HG03097 (cell line): ENCODE measurements around the gene SULT2B1.
"Not testable (repeated sequence)": the region's sequence is repeated elsewhere in the genome, so short reads cannot be mapped to it uniquely, and the experiment has no call there.

Source experiments
- ATAC-seq: cut with Tn5 transposase; IDR thresholded peaks from one replicate; pipeline ENCODE4 v1.9.1; 2021; ENCODE audit not compliant: unreplicated experiment, low FRiP score

SULT2B1 gene

DNA sequence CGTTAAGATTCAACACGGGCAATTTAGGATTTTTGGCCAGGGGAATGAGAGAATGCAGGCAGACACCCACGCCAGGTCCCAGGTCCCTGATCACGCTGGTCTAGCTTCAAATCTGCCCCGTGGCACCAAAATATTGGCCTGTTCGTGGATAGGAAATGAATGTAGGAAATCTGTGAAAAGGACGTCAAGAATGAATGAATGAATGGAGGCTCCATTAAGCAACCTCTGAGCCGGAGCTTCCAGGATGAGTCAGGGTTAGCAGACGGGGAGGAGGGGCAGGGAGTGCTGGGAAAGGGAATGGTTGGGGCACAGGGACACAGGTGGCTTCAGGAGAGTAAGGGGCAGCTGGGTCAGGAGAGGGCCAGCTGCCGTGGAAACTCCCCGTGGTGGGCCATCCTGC, 4.2 kb downstream of the SULT2B1 start:
- no peak for ATAC-seq

DNA sequence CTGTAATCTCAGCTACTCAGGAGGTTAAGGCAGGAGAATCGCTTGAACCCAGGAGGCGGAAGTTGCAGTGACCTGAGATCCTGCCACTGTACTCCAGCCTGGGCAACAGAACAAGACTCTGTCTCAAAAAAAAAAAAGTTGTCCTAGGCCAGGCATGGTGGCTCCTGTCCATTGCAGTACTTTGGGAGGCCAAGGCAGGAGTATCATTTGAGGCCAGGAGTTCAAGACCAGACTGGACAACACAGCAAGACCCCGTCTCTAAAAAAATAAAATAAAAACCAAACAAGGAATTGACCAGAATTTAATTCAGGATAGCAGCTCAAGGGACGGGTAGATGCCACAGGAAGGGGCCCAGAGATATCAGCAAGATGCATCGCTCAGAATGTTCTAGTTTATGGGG, 4.9 kb downstream of the SULT2B1 start:
- no peak for ATAC-seq

DNA sequence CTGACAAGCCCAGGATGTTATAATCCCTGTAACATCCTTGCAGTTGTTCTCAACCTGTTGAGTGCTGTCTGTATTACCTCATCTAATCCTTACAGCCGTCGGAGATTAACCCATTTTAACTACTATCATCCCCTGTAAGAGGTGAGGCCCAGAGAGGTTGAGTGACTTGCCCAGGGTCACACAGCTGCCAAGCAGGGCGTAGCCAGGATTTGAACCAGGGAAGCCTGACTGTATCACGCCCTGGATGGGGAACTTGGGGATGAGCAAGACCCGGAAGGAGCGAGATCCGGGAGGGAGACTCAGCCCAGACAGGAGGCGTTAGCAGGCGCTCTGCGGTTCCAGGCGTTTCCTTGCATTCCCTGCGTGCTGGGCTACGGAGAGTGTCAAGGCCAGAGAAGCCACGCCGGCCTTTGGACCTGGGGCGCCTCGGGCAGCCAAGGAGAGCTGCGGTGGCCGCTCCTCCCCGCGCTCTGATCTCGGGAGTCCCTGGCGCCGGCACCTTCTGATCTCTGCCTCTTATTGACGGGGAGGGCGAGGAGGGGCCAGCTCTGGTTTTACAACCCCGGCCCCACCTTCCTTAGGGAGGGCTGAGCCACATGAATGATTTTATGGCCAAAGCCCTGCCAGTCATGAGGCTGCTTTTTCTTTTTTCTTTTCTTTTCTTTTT, 6.2 kb downstream of the SULT2B1 start:
- ATAC-seq = no peak

DNA sequence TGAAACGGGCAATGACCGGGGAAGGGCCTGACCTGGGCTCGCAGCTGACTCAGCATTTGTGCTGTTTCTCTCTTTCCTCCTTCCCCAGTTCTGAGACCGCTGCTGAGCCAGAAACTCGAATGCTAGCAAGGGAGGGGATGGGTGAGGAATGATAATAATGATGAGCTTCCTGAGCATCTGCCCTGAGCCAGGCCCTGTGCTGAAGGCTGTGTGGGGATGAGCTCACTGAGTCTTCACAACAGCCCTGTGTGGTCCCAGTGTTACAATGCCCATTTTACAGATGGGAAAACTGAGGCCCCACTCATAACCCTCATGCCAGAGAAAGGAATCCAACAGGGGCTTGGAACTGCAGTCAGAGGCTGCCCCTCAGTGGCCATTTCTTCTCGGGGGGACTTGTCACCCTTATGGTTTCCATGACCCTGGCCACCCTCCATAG, 8.1 kb downstream of the SULT2B1 start:
- no peak for ATAC-seq

DNA sequence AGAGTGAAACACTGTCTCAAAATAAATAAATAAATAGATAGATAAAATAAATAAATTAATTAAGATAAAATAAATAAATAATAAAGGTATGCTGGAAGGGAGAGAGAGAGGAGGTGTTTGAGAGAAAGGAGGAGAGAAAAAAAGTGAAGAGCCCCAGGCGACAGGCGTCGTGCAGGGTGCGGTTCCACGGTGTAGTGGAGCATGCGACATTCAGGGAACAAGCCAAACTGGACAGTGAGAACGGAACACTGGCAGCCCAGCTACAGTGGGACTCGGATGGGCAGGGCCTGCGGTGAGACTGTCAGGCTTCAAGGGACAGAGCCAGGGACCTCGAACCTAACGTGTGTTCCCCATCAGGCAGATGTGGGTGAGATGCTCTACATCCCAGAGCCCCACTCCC, 9.4 kb downstream of the SULT2B1 start:
- no peak for ATAC-seq

DNA sequence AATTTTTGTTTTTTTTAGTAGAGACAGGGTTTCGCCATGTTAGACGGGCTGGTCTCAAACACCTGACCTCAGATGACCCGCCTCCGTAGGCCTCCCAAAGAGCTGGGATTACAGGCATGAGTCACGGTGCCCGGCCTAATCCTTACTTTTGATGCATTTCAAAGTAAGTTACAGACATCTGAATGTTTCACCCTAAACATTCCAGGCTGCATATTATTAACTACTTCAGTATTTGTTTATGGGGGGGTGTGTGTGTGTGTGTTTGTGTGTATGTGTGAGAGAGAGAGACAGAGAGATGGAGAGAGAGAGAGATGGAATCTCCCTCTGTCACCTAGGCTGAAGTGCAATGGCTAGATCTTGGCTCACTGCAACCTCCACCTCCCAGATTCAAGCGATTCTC, 13.1 kb downstream of the SULT2B1 start:
- ATAC-seq = no peak

DNA sequence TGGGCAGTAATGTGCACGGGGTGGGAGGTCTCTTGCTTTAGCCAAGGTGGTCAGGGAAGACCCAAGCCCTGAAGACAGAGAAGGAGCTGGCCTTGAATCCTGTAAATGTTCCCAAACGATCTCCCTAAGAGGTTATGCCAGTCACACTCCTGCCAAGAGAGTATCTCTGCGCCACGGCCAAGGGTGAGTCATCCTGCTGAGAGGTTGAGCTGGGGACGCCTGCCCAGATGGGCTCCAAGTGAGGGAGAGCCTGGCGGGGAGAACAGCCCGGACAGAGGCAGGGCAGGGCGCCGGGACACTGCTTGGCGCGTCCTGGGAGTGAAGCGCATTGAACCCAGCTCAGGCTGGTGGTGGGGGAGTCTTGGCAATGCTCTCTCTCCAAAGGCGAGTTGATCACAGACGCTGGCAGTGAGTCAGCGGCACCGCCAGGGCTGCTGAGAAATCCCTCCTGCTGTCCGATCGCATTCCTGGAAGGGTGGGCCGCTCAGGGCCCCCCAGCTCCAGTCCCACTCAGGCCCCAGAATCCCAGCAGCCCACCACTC, 16.4 kb downstream of the SULT2B1 start:
- ATAC-seq = no peak

DNA sequence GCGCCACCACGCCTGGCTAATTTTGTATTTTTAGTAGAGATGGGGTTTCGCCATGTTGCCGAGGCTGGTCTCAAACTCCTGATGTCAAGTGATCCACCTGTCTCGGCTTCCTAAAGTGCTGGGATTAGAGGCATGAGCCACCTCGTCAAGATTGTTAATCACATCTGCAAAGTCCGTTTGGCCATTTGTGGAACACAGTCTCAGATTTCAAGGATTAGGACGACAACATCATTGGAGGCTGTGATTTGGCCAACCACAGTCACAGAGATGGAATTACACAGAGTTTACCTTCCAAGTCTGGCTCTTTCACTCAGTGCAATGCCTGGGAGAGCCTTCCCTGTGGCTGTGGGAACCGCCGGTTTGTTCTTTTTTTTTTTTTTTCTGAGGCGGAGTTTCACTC, 17.8 kb downstream of the SULT2B1 start:
- ATAC-seq = no peak

DNA sequence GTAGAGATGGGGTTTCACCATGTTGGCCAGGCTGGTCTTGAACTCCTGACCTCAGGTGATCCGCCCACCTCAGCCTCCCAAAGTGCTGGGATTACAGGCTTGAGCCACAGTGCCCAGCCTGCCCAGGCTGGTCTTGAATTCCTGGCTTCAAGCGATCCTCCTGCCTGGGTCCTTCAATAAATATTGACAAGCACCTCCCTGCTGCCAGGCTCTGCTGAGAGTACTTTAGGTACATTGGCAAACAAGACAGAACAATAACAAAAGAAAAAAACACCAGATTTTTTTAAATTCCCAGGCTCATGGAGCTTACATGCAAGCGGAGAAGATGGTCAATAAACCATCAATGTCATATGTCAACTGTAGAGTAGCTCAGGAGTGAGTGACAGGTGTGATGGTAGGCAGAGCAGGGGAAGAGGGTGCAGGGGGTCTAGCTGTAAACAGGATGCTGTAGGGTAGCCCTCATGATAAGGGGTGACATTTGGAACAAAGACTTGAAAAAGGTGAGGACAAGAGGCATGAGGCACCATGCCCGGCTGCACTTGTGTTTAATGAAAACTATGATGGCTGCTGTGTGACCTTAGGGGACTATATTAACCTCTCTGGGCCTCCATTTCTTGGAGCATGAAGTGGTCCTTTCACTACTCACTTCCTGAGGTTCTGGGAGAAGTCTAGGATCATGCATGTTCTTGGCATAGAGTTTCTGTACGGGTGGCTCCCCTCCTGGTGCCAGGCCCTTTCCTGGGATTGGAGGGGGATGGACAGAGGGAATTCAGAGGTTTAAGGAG, 19.6 kb downstream of the SULT2B1 start:
- ATAC-seq = no peak

DNA sequence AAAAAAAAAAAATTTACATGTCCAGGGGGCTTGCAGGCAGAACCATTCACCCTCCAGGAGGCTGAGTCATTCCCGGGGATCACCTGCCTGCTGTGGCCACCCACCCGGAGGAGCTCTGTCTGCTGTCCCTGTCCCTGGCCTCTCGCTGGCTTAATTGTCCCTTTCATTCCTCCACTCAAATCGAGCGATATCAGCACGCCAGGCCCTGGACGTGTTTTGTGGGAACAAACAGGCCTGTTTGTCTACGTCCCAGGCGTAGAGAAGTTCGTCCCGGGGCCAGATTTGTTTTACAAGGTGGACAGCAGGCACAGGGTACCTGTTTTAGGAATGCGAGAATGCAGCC, 21.2 kb downstream of the SULT2B1 start:
- ATAC-seq = no peak

DNA sequence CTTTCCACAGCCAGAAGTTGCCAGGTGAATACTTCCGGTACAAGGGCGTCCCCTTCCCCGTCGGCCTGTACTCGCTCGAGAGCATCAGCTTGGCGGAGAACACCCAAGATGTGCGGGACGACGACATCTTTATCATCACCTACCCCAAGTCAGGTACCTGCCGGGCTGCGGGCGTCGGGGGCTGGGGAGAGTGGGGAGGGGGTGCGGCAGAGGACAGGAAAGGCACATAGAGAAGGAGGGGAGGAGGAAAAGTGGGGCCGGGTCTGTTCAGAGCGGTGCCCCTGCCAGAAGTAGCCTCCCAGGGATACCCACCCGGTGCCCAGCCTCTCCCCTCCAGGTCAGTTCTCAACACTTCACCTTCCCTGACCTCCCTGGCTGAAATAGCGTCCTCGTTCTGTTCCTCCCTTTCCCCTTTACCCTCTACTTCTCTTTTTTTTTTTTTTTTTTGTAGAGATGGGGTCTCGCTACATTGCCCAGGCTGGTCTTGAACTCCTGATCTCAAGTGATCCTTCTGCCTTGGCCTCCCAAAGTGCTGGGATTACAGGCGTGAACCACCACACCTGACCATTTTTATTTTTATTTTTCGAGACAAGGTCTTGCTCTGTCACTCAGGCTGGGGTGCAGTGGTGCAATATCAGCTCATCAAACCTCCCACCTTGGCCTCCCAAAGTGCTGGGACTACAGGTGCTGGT, 24.1 kb downstream of the SULT2B1 start:
- ATAC-seq = no peak

DNA sequence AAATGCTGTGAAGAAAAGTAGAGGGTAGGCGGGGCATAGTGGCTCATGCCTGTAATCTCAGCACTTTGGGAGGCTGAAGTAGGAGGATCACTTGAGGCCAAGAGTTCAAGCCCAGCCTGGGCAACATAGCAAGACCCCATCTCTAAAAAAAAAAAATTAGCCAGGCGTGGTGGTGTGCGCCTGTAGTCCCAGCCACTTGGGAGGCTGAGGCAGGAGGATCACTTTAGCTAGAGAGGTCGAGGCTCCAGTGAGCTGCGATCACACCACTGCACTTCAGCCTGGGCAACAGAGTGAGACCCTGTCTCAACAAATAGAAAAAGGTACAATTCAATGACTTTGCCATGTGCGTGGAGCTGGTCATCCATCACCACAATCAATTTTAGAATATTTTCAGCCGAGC, 25.9 kb downstream of the SULT2B1 start:
- not testable (repeated sequence) for ATAC-seq

DNA sequence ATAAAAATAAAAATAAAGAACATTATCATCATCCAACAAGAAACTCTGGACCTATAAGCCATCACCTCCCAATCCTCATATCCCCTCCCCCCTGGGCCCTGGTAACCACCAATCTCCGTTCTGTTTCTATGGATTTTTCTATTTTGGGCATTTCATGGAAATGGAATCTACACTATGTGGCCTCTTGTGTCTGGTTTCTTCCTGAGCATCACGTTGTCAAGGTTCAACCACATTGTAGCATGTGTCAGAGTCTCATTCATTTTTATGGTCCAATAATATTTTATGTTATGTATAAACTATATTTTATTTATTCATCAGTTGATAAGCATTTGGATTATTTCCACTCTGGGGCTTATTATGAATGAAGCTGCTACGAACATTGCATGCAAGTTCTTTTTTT, 26.9 kb downstream of the SULT2B1 start:
- ATAC-seq = no peak

DNA sequence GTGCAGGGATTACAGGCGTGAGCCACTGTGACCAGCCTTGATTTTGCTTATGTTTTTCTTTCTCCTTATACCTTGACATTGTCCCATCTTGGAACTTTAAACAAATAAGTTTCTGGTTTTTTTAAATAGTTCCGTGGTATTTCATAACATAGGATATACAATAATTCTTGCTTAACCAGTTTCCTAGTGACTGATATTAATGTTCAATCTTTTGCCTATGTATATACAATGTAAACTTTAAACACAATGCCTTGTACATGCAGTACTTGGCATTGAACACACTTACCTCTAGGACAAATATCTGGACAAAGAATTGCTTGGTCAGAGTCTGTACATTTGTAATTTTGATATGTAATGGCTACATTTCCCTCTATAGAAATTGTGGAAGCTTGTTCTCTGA, 30.2 kb downstream of the SULT2B1 start:
- no peak for ATAC-seq

DNA sequence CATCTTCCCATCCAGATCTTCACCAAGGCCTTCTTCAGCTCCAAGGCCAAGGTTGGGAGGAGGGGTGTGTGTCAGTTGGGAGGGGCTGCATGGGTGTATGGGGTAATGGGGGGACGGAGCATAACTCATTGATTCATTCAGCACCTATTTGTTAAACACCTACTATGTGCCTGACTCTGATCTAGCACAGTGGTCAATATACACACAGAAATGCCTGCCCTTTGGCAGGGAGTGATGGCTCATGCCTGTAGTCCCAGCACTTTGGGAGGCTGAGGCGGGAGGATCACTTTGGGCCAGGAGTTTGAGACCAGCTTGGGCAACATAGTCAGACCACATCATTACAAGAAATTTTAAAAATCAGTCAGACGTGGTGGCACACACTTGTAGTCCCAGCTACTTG, 35.4 kb downstream of the SULT2B1 start:
- ATAC-seq = no peak

DNA sequence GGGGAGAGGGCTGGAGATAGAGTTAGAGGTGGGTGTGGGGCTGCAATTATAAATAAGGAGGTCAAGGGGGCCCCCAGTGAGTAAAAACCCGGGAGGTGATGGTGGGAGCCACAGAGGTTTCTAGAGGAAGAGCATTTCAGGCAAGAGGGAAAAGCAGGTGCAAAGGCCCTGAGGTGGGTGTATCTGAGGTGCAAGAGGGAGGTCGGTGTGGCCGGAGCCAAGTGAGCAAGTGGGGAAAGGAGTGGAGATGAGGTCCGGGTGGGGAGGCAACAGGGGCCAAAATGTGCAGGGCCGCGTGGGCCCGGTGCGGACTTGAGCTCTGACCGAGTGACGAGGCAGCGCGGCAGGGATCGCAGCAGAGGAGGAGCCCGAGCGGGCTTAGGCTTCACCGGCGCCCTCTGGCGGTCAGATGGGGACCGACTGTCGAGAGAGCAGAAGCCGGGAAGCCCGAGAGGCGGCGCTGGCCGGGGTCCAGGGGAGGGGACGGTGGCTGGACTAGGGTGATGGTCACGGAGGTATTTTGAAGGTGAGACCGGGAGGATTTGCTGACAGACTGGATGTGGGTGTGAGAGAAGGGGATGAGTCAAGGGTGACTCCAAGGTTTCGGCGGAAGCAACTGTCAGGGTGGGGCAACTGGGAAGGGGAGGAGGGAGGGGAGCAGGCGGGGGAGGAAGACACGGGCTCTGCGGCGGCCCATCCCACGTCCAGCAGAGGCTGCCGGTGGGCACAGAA, 36.9 kb downstream of the SULT2B1 start:
- ATAC-seq = no peak

DNA sequence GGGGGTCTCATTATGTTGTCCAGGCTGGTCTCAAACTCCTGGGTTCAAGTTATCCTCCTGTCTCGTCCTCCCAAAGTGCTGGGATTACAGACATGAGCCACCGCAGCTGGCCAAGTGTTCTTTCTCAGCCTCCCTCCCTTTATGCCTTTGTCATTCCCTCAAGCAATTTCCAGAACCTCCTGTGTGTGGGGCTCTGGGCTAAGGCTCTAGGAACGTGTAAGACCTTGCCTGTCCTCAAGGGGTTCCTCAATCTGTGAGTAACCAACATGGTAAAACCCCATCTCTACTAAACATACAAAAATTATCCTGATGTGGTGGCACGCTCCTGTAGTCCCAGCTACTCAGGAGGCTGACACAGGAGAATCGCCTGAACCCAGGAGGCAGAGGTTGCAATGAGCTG, 39.0 kb downstream of the SULT2B1 start:
- ATAC-seq = no peak

DNA sequence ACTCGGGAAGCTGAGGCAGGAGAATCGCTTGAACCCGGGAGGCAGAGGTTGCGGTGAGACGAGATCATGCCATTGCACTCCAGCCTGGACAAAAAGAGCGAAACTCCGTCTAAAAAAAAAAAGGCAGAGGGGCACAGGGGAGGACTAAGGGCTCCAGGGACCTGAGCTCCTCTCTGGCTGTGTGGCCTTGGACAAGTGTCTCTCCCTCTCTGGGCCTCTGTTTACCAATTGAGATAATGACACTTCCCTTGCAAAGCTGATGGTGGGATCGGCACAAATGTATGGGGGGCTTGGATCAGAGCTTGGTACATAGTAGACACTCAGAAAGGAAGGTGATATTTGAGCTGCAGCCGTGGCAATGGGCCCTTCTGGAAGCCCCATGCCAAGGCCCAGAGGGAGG, 43.2 kb downstream of the SULT2B1 start:
- no peak for ATAC-seq

DNA sequence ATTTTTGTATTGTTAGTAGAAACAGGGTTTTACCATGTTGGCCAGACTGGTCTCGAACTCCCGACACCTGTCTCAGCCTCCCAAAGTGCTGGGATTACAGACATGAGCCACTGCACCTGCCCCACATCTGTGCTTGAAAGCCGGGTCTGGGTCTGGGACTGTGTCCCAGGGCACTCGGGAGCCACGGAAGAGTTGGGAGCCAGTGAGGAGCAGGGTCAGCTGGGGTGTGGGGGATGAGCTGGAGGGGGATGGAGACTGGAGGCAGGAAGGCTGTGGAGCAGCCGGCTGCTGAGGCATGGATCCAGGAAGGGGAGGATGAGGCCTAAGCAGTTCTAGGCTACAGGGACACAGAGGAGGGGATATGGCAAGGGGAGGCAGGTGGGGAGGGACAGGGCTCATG, 43.9 kb downstream of the SULT2B1 start:
- ATAC-seq = no peak

DNA sequence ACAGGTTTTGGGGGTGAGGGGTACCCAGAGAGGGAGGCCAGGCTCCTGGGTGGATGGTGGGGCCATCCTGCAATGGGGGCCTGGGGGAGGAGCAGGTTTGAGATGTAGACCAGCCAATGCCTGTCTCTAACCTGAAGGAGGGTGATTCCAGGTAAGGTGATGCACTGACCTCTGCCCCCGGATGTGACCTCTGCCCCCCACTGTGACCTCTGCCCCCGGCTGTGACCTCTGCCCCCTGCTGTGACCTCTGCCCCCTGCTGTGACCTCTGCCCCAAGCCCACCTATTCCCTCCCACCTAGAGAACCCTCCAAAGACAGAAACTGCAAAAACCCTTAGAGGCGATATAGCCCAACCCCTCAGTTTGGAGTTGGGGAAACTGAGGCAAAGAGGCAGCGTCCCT, 44.3 kb downstream of the SULT2B1 start:
- ATAC-seq = no peak
